Sciatic nerve (tissue), 2 donors: ENCODE results near the gene BLOC1S3. TPM values are rescaled to one million over a fixed set of nuclear protein-coding genes. Genes with fewer than 3 reads are reported as not detected.

Experiments
- ATAC-seq: fragments of 200-7000 bp; cut with Tn5 transposase; one replicate; pipeline ENCODE4 v1.9.1; 2020; ENCODE audit warnings: mild to moderate bottlenecking, moderate library complexity
- DNase-seq: peaks from one replicate; pipeline ENCODE4 v3.0.0-alpha.2; 2020; ENCODE audit warnings: low spot score
- intact Hi-C: fragments of 100-400 bp; cut with DNase I; formaldehyde crosslinking; loops from one replicate; pipeline ENCODE4 v1.14.2; 2022
- total RNA-seq: library from RNA; stranded (reverse); fragmentation: NEBNext Ultra II Directional; extraction: Animal tissue kit (Norgen Biotek cat#: 25700); gene quantifications from one replicate; pipeline ENCODE4 v1.2.1, GENCODE V29; 2021
- donor health status: DM: no; HTN: no; CAD: no.
- donor health status: DM: no; HTN: no; CAD: no.

Gene BLOC1S3
- total RNA-seq, 1 donor from 2014 or later: 13.0 TPM

GRCh38 chr19:45175515-45176345 is 2.9 kb upstream of the BLOC1S3 start:
- no peak for ATAC-seq
- intact Hi-C loops: no loop called here

GRCh38 chr19:45177817-45178261 is 745 bp upstream of the BLOC1S3 start, which contains the start of gene TRAPPC6A:
TRAPPC6A (minus strand) TSS chr19:45178237; CDS start chr19:45178218, 19 bp downstream.
- ATAC-seq: no peak
- intact Hi-C loops: no loop called here
- no peak for DNase-seq

More at GRCh38 chr19:45175515-45176345, 2.9 kb upstream of the BLOC1S3 start:
- no peak for DNase-seq

GRCh38 chr19:45179072-45179891 is 698 bp downstream of the BLOC1S3 start:
- intact Hi-C loops: no loop called here
- no peak for DNase-seq

GRCh38 chr19:45179892-45180370 is 1.3 kb downstream of the BLOC1S3 start:
- intact Hi-C loops: loop anchor here (10.0 kb wide), 1 partner anchor 155 kb away; no protein-coding TSS in a partner anchor
- no peak for DNase-seq
- no peak for ATAC-seq

More at GRCh38 chr19:45179072-45179891, 698 bp downstream of the BLOC1S3 start:
- no peak for ATAC-seq

GRCh38 chr19:45180936-45181335 is 2.4 kb downstream of the BLOC1S3 start:
- intact Hi-C loops: loop anchor here (10.0 kb wide), 1 partner anchor 154 kb away; no protein-coding TSS in a partner anchor
- DNase-seq (no peak), ATAC-seq (no peak)

- DNase-seq (no peak), ATAC-seq (no peak)
- intact Hi-C loops: loop anchor here (10.0 kb wide), 1 partner anchor 152 kb away; no protein-coding TSS in a partner anchor
Observed at GRCh38 chr19:45182758-45183157, 4.2 kb downstream of the BLOC1S3 start.

- no peak for ATAC-seq
Observed at GRCh38 chr19:45184115-45184514, 5.5 kb downstream of the BLOC1S3 start.

GRCh38 chr19:45186509-45187334 is 8.1 kb downstream of the BLOC1S3 start:
- intact Hi-C loops: loop anchor here (10.0 kb wide), 1 partner anchor 148 kb away; no protein-coding TSS in a partner anchor
- DNase-seq (no peak), ATAC-seq (no peak)

More at GRCh38 chr19:45184115-45184514, 5.5 kb downstream of the BLOC1S3 start:
- intact Hi-C loops: loop anchor here (10.0 kb wide), 1 partner anchor 151 kb away; no protein-coding TSS in a partner anchor
- DNase-seq: no peak

- no peak for ATAC-seq
- no peak for DNase-seq
- intact Hi-C loops: loop anchor here (10.0 kb wide), 1 partner anchor 147 kb away; no protein-coding TSS in a partner anchor
Observed at GRCh38 chr19:45187421-45188100, 9.0 kb downstream of the BLOC1S3 start.

- ATAC-seq: no peak
- no peak for DNase-seq
- intact Hi-C loops: loop anchor here (10.0 kb wide), 1 partner anchor 145 kb away; no protein-coding TSS in a partner anchor
Observed at GRCh38 chr19:45189971-45190370, 11.4 kb downstream of the BLOC1S3 start.

GRCh38 chr19:45191375-45191774 is 12.8 kb downstream of the BLOC1S3 start:
- intact Hi-C loops: no loop called here
- ATAC-seq: no peak

GRCh38 chr19:45195764-45196163 is 17.2 kb downstream of the BLOC1S3 start:
- intact Hi-C loops: no loop called here
- DNase-seq (no peak), ATAC-seq (no peak)

More at GRCh38 chr19:45191375-45191774, 12.8 kb downstream of the BLOC1S3 start:
- DNase-seq: no peak

- intact Hi-C loops: loop anchor here (5.0 kb wide), 1 partner anchor 47 kb away; the partner anchor contains the start of gene EXOC3L2
- DNase-seq (no peak), ATAC-seq (peak; percentile 80)
Observed at GRCh38 chr19:45200568-45200967, 22.0 kb downstream of the BLOC1S3 start.

- ATAC-seq (no peak), DNase-seq (no peak)
- intact Hi-C loops: loop anchor here (5.0 kb wide), 1 partner anchor 45 kb away; the partner anchor contains the start of gene EXOC3L2
Observed at GRCh38 chr19:45202637-45203036, 24.1 kb downstream of the BLOC1S3 start.

- DNase-seq (no peak), ATAC-seq (no peak)
- intact Hi-C loops: no loop called here
Observed at GRCh38 chr19:45205810-45206209, 27.2 kb downstream of the BLOC1S3 start.

- intact Hi-C loops: no loop called here
- no peak for DNase-seq
- ATAC-seq: no peak
Observed at GRCh38 chr19:45206328-45206727, 27.7 kb downstream of the BLOC1S3 start.

GRCh38 chr19:45211751-45212381 is 33.3 kb downstream of the BLOC1S3 start:
- intact Hi-C loops: no loop called here
- DNase-seq (peak; percentile 69), ATAC-seq (peak; percentile 82)
